Loucy (cell line): ENCODE results near the gene TUT4.

ENCODE experiments used
- H2AFZ ChIP-seq: fragments of 200-600 bp; sonication (generic); 2 replicates; pipeline ENCODE4 v1.6.0; 2016; ENCODE audit warnings: antibody characterized with exemption, mild to moderate bottlenecking, low read length, moderate library complexity
- H3F3A ChIP-seq: fragments of 200-600 bp; 2 replicates; pipeline ENCODE4 v1.6.0; 2016; ENCODE audit warnings: antibody characterized with exemption, low read depth, mild to moderate bottlenecking
- H3K27me3 ChIP-seq: fragments of 200-600 bp; sonication (generic); 2 replicates; pipeline ENCODE4 v1.6.1; 2014; ENCODE audit warnings: low read length, mild to moderate bottlenecking; ENCODE audit not compliant: insufficient read depth, poor library complexity, severe bottlenecking
- H3K36me3 ChIP-seq: fragments of 200-600 bp; sonication (generic); 2 replicates; pipeline ENCODE4 v1.6.1; 2016; ENCODE audit warnings: low read length; ENCODE audit not compliant: insufficient read depth
- H3K4me1 ChIP-seq: fragments of 200-600 bp; sonication (generic); 2 replicates; pipeline ENCODE4 v1.5.1; 2014; ENCODE audit warnings: low read length, mild to moderate bottlenecking; ENCODE audit not compliant: insufficient read depth, poor library complexity, severe bottlenecking
- H3K4me2 ChIP-seq: fragments of 200-600 bp; sonication (generic); 2 replicates; pipeline ENCODE4 v1.6.0; 2014; ENCODE audit warnings: antibody characterized with exemption, low read length, low read depth, mild to moderate bottlenecking; ENCODE audit not compliant: poor library complexity, severe bottlenecking
- H3K4me3 ChIP-seq: fragments of 200-600 bp; sonication (generic); 2 replicates; pipeline ENCODE4 v1.5.1; 2014; ENCODE audit warnings: low read length, mild to moderate bottlenecking, mixed read lengths; ENCODE audit not compliant: poor library complexity, severe bottlenecking
- H3K79me2 ChIP-seq: fragments of 200-600 bp; sonication (generic); 2 replicates; pipeline ENCODE4 v1.6.1; 2014; ENCODE audit warnings: low read length; ENCODE audit not compliant: insufficient read depth
- H3K9ac ChIP-seq: fragments of 200-600 bp; sonication (generic); 2 replicates; pipeline ENCODE4 v1.6.0; 2014; ENCODE audit warnings: mild to moderate bottlenecking, low read depth, low read length, moderate library complexity; ENCODE audit not compliant: poor library complexity, severe bottlenecking
- H3K9me2 ChIP-seq: fragments of 200-600 bp; sonication (generic); replicated peaks from 2 replicates; pipeline ENCODE4 v1.6.1; 2016; ENCODE audit warnings: low read depth, low read length, mixed read lengths
- H3K9me3 ChIP-seq: fragments of 200-600 bp; sonication (generic); 2 replicates; pipeline ENCODE4 v1.6.1; 2014; ENCODE audit warnings: mild to moderate bottlenecking, antibody characterized with exemption, low read length, low read depth; ENCODE audit not compliant: insufficient read depth
- H4K20me1 ChIP-seq: fragments of 200-600 bp; sonication (generic); 2 replicates; pipeline ENCODE4 v1.6.0; 2014; ENCODE audit warnings: antibody characterized with exemption, low read length, mild to moderate bottlenecking; ENCODE audit not compliant: insufficient read depth, poor library complexity, severe bottlenecking
- CTCF ChIP-seq: fragments of 200-600 bp; sonication (generic); conservative IDR thresholded peaks from 2 replicates; pipeline ENCODE4 v1.5.1; 2014; ENCODE audit warnings: mild to moderate bottlenecking, antibody characterized with exemption, low read length
- EZH2phosphoT487 ChIP-seq: fragments of 200-600 bp; IDR thresholded peaks from 2 replicates; pipeline ENCODE4 v1.6.1; 2018; ENCODE audit warnings: antibody characterized with exemption, mild to moderate bottlenecking, moderate library complexity, borderline replicate concordance

Gene TUT4

GRCh38 chr1:52518962-52519361 lies 33.9 kb downstream of the TUT4 start:
- no peaks in the 10 kb centered on the region for H3K9me2 ChIP-seq
- H3K4me1 ChIP-seq: peaks cover 18% of the 10 kb centered on the region
- H3F3A ChIP-seq: no peaks in the 10 kb centered on the region
- H3K36me3 ChIP-seq: peaks cover 37% of the 10 kb centered on the region; the same call in 1 of the 2 replicates
- no peak overlapping the region for H2AFZ ChIP-seq
- no peak overlapping the region for H3K4me2 ChIP-seq
- H4K20me1 ChIP-seq: peaks cover 10% of the 10 kb centered on the region
- H3K9me3 ChIP-seq: no peaks in the 10 kb centered on the region
- peaks cover 46% of the 10 kb centered on the region; the same call in 1 of the 2 replicates for H3K79me2 ChIP-seq
- no peak overlapping the region for H3K9ac ChIP-seq
- no peak overlapping the region for H3K4me3 ChIP-seq
- no peak for TF ChIP-seq EZH2phosphoT487
- no peak for TF ChIP-seq CTCF
- H3K27me3 ChIP-seq: no peaks in the 10 kb centered on the region

GRCh38 chr1:52511851-52512615 lies 40.9 kb downstream of the TUT4 start:
- Histone ChIP-seq H3K4me3 (no peak overlapping the region), H3K27me3 (no peaks in the 10 kb centered on the region)

GRCh38 chr1:52511439-52511838 lies 41.5 kb downstream of the TUT4 start:
- Histone ChIP-seq H4K20me1 (no peaks in the 10 kb centered on the region), H3K27me3 (no peaks in the 10 kb centered on the region), H3K4me1 (peaks cover 1% of the 10 kb centered on the region), H3K36me3 (peaks cover 80% of the 10 kb centered on the region; the same call in 1 of the 2 replicates), H2AFZ (no peak overlapping the region), H3K4me2 (no peak overlapping the region), H3K79me2 (no peaks in the 10 kb centered on the region), H3K4me3 (no peak overlapping the region), H3K9me2 (no peaks in the 10 kb centered on the region), H3K9ac (no peak overlapping the region), H3F3A (no peaks in the 10 kb centered on the region), H3K9me3 (no peaks in the 10 kb centered on the region)
- TF ChIP-seq CTCF (no peak), EZH2phosphoT487 (no peak)

More at GRCh38 chr1:52511851-52512615, 40.9 kb downstream of the TUT4 start:
- H3K9me2 ChIP-seq: no peaks in the 10 kb centered on the region
- no peaks in the 10 kb centered on the region for H4K20me1 ChIP-seq
- H3K9ac ChIP-seq: no peak overlapping the region
- TF ChIP-seq EZH2phosphoT487 (no peak), CTCF (no peak)
- peaks cover 5% of the 10 kb centered on the region for H3K4me1 ChIP-seq
- peaks cover 4% of the 10 kb centered on the region; the same call in 1 of the 2 replicates for H3K79me2 ChIP-seq
- no peaks in the 10 kb centered on the region for H3K9me3 ChIP-seq
- peaks cover 74% of the 10 kb centered on the region; the same call in 1 of the 2 replicates for H3K36me3 ChIP-seq
- no peak overlapping the region for H2AFZ ChIP-seq
- H3F3A ChIP-seq: no peaks in the 10 kb centered on the region
- no peak overlapping the region for H3K4me2 ChIP-seq
